Thyroid gland (tissue), 4 donors: ENCODE measurements around the gene NDUFC1.

Source experiments
- CTCF ChIP-seq, 6 experiments: fragments of 200-600 bp in 3 of 6; fragments of 450-650 bp in 3 of 6; sonication (generic) in 3 of 6; IDR thresholded peaks; one replicate each; pipeline ENCODE4 v1.5.1; 2016 to 2019; ENCODE audit warnings: antibody characterized with exemption in 6 of 6, mild to moderate bottlenecking in 2 of 6, inconsistent platforms in 1 of 6, moderate library complexity in 1 of 6
- POLR2A ChIP-seq, 2 donors: fragments of 450-650 bp; IDR thresholded peaks; one replicate each; pipeline ENCODE4 v1.6.1; 2017; ENCODE audit warnings: antibody characterized with exemption in 2 of 2, mild to moderate bottlenecking in 2 of 2, moderate library complexity in 1 of 2

- TF ChIP-seq CTCF (IDR thresholded peaks at IDR 0.05) (no peak), POLR2A (IDR thresholded peaks at IDR 0.05) (no peak)
Observed at GRCh38 chr4:139324620-139325019, 22.3 kb upstream of the NDUFC1 start.
